Keratinocyte (primary cell): Measurements from ENCODE around the gene AUP1.

Source experiments
- EZH2 ChIP-seq: IDR thresholded peaks from one replicate; pipeline ENCODE4 v1.6.1; 2012; ENCODE audit warnings: inconsistent platforms, mild to moderate bottlenecking, low read length, moderate library complexity
- TF ChIP-seq, protein P1 (sequence below), 3 experiments: IDR thresholded peaks in 1 of 3; conservative IDR thresholded peaks in 1 of 3; optimal IDR thresholded peaks in 1 of 3; 2 replicates in 2 of 3; 3 replicates in 1 of 3; pipeline versions ENCODE3 to v1.5.1; 2011; ENCODE audit warnings: low read length in 3 of 3, mild to moderate bottlenecking in 3 of 3, moderate library complexity in 2 of 3, control low read depth in 1 of 3, inconsistent platforms in 1 of 3; ENCODE audit not compliant: insufficient read depth in 2 of 3; ENCODE audit errors: extremely low read depth in 1 of 3

DNA sequence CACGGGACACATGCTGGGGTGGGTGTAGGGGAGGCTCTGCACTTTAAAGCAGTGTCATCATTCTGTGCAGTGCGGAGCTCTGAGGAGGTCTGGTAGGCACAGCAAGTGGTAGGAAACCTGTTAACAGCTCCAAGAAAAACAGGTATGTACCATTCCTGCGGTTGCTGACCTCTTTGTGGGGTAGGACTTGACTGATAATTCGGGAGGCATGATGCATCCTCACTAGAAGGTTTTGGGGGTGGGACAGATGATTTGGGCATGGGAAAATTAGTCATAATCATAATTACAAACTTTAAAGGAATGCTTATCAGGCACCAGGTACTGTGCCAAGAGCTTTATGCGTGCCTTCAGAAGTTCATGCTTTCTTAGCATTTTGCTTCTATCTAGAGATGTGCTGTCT, 34.7 kb upstream of the AUP1 start:
- no peak for TF ChIP-seq EZH2
- TF ChIP-seq, protein P1, sequence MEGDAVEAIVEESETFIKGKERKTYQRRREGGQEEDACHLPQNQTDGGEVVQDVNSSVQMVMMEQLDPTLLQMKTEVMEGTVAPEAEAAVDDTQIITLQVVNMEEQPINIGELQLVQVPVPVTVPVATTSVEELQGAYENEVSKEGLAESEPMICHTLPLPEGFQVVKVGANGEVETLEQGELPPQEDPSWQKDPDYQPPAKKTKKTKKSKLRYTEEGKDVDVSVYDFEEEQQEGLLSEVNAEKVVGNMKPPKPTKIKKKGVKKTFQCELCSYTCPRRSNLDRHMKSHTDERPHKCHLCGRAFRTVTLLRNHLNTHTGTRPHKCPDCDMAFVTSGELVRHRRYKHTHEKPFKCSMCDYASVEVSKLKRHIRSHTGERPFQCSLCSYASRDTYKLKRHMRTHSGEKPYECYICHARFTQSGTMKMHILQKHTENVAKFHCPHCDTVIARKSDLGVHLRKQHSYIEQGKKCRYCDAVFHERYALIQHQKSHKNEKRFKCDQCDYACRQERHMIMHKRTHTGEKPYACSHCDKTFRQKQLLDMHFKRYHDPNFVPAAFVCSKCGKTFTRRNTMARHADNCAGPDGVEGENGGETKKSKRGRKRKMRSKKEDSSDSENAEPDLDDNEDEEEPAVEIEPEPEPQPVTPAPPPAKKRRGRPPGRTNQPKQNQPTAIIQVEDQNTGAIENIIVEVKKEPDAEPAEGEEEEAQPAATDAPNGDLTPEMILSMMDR (optimal IDR thresholded peaks at IDR 0.05 in 1 of 3, IDR thresholded peaks at IDR 0.05 in 1 of 3, conservative IDR thresholded peaks at IDR 0.05 in 1 of 3; ENCODE audit: extremely low read depth in 1 of 3, insufficient read depth in 2 of 3, low read length in 3 of 3): no peak
